Liver (tissue), 3 donors: Measurements from ENCODE around the gene CASZ1.

Source experiments
- CTCF ChIP-seq: fragments of 150-350 bp; IDR thresholded peaks from 2 replicates; pipeline ENCODE4 v1.5.1; 2017; ENCODE audit warnings: improper control_type of control experiment, low read depth, low read length; ENCODE audit not compliant: missing input control
- GABPA ChIP-seq, 2 donors: IDR thresholded peaks in 1 of 2; conservative IDR thresholded peaks in 1 of 2; 2 replicates each; pipeline ENCODE4 v1.6.1; 2016; ENCODE audit warnings: antibody characterized with exemption in 2 of 2, mild to moderate bottlenecking in 1 of 2, moderate library complexity in 1 of 2
- RAD21 ChIP-seq, 2 donors: IDR thresholded peaks; 2 replicates each; pipeline ENCODE4 v1.6.1; 2016; ENCODE audit warnings: antibody characterized with exemption in 2 of 2, mild to moderate bottlenecking in 2 of 2
- RXRA ChIP-seq, 2 donors: IDR thresholded peaks; 2 replicates each; pipeline ENCODE4 v1.6.1; 2017 to 2018; ENCODE audit warnings: antibody characterized with exemption in 2 of 2, mild to moderate bottlenecking in 1 of 2
- TAF1 ChIP-seq: conservative IDR thresholded peaks from 2 replicates; pipeline ENCODE4 v1.6.1; 2016; ENCODE audit warnings: antibody characterized with exemption, mild to moderate bottlenecking
- TF ChIP-seq, protein P1 (sequence below): IDR thresholded peaks from 2 replicates; pipeline ENCODE4 v1.6.1; 2016; ENCODE audit warnings: antibody characterized with exemption
- donor health status: healthy.
- donor health status: healthy.

GRCh38 chr1:10642403-10643080, 153.9 kb downstream of the CASZ1 start:
- no peak for TF ChIP-seq TAF1
- no peak for TF ChIP-seq CTCF
- no peak for TF ChIP-seq RAD21 (IDR thresholded peaks at IDR 0.05)
- TF ChIP-seq, protein P1, sequence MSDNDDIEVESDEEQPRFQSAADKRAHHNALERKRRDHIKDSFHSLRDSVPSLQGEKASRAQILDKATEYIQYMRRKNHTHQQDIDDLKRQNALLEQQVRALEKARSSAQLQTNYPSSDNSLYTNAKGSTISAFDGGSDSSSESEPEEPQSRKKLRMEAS = no peak
- TF ChIP-seq RXRA (IDR thresholded peaks at IDR 0.05) = no peak
- no peak for TF ChIP-seq GABPA (IDR thresholded peaks at IDR 0.05 in 1 of 2, conservative IDR thresholded peaks at IDR 0.05 in 1 of 2)
